LNCaP clone FGC (cell line): ENCODE measurements around the gene S100P.
"Not testable (repeated sequence)": the region's sequence is repeated elsewhere in the genome, so short reads cannot be mapped to it uniquely, and the experiment has no call there.

Experiments
- DNase-seq: peaks from one replicate; pipeline ENCODE4 v3.0.0-alpha.2; 2011; ENCODE audit warnings: low read depth
- H3K4me3 ChIP-seq: 2 replicates; pipeline ENCODE4 v1.5.1; 2011; ENCODE audit warnings: mild to moderate bottlenecking, low read depth, low read length, control low read depth
- TF ChIP-seq, protein P1 (sequence below): IDR thresholded peaks from 2 replicates; pipeline ENCODE4 v1.5.1; 2012; ENCODE audit warnings: mild to moderate bottlenecking; ENCODE audit not compliant: control insufficient read depth, insufficient read depth; ENCODE audit errors: extremely low read depth

S100P gene

DNA sequence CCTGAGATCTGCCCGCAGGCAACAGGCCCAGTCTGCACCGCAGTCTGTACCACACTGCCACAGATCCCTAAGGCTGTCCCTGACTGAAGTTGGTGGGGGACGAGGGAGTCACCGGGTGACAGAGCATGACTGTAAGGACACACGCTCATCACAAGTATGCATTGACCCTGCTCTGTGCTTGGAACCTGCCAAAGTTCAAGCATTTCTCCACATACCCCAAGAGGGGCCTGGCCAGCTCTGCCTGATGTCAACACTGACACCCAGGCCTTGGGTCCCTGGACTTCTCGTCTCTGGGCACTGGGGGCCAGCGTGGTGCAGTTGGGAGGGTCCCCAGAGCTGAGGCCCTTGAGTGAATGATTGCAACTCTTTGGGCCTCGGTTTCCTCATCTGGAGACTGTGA is 30.2 kb downstream of the S100P start:
- TF ChIP-seq, protein P1, sequence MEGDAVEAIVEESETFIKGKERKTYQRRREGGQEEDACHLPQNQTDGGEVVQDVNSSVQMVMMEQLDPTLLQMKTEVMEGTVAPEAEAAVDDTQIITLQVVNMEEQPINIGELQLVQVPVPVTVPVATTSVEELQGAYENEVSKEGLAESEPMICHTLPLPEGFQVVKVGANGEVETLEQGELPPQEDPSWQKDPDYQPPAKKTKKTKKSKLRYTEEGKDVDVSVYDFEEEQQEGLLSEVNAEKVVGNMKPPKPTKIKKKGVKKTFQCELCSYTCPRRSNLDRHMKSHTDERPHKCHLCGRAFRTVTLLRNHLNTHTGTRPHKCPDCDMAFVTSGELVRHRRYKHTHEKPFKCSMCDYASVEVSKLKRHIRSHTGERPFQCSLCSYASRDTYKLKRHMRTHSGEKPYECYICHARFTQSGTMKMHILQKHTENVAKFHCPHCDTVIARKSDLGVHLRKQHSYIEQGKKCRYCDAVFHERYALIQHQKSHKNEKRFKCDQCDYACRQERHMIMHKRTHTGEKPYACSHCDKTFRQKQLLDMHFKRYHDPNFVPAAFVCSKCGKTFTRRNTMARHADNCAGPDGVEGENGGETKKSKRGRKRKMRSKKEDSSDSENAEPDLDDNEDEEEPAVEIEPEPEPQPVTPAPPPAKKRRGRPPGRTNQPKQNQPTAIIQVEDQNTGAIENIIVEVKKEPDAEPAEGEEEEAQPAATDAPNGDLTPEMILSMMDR: no peak
- no peak for DNase-seq
- no peak overlapping the region for H3K4me3 ChIP-seq

DNA sequence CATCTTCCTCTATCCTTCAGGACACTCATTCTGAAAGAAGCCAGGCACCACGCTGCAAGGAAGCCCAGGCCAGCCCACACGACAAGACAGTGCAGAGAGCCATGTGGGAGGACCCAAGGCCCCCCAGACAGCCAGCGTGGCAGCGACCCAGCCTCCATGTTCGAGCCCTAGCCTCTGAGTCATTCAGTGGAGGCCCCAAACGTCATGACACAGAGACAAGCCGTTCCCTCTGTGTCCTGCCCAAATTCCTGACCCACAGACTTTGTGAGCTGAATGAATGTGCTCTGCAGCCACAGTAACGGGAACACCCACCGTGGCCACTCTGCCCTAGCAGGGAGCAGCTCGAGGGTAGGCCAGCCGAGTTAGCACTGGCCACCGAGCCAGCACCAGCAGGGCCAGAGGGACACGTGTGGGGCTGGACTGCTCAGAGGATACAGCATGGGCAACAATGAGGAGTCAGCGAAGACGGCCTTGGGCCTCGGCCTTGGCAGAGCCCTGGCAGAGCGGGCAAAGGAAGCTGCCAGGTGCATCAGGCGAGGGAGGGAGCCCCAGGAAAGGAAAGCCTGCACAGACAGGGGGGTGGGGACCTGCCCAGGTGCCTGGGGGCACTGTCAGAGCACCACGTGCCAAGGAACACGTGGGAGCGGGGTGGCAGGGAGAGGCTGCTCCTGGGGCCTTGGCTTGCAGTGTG is 30.9 kb downstream of the S100P start:
- no peak overlapping the region for H3K4me3 ChIP-seq
- no peak for DNase-seq
- TF ChIP-seq, protein P1: no peak

DNA sequence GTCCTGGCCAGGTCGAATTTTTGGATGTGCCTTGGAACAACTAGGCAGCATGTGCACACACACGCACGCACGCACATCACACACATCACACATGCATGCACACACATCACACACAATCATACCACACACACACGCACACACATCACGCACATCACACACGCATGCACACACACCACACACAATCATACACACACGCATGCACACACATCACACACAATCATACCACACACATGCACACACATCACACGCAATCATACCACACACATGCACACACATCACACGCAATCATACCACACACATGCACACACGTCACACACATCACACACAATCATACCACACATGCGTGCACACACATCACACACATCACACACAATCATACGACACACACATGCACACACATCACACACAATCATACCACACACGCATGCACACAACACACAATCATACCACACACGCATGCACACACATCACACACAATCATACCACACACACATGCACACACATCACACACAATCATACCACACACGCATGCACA is 31.8 kb downstream of the S100P start:
- not testable (repeated sequence) for DNase-seq, H3K4me3 ChIP-seq

DNA sequence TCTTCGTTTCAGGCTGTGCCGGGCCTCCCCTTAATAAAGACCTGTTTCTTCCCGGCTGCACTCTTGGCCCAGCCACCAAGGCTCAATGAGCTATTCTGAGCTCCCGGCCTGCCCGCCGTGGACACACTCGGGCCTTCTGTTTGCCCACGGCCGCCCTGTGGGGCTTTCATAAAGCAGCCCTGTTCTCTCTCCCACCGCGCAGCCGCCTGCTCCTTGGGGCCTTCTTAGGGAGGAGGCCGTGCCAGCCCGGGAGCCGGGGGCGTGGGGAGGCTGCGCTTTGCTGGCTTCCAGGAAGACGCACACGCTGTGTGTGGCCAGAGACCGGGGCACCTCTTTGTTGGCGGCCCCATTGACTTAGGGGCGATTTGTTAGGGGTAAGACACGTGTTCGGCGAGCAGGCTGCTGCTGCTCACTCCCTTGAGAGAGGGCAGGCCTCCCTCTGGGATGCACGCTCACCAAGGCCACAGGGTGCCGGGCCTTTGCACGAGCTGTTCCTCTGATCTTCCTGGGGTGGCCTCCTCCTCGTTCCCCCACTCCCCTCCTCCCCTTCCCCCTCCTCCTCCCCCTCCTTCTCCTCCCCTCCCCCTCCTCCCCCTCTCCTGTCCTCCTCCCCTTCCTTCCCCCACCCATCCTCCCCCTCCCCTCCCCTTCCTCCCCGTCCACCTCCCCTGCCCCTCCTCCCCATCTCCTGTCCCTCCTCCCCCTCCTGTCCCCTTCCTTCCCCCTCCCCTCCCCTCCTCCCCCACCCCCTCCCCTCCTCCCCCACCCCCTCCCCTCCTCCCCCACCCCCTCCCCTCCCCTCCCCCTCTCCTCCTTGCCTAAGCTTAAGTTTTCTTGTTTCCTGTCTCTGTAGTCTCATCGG is 33.6 kb downstream of the S100P start:
- TF ChIP-seq, protein P1: no peak
- no peak for DNase-seq
- H3K4me3 ChIP-seq: no peak overlapping the region

DNA sequence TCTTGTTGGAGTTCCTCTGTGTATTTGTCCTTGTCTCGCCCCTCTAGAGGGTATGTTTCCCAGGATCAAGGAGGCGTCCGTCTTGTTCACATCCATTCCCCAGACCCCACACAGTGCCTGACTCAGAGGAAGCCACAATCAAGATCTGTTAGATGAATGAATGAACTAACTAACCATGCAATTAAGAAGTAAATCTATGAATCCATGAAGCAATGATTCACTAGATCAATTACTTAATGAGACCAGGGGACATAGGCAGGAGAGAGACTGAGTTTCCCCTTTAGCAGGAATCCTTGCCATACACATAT is 34.2 kb downstream of the S100P start:
- no peak for DNase-seq
- TF ChIP-seq, protein P1: no peak
- H3K4me3 ChIP-seq: no peak overlapping the region

DNA sequence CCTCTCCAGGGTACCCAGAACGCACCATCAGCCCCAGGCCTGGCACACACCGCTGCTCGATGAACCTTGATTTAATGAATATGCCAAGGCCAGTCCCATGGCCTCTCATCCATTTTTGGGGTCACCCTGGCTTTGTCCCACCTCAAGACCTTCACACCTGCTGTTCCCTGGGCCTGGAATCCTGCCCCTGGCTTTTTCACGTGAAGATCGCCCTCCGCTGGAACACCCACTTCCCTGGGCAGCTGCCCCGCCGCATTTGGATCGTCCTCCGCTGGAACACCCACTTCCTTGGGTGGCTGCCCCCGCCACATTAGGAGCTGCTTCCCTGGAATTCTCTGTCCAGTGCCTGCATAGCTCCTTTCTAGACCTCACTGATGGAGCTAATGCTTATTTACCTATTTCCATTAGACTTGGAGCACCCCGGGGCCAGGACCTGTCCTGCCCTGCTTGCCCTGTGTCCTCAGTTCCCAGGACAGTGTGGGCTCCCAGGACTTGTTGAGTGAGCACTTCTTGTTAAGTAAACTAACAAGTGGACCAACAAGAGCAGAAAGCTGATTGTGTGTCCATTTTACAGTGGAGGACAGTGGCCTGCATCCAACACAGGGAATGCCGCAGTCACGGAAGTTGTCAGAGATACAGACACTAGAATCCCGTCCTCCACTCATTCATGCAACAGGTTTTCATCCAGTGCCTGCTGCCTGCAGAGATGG is 34.8 kb downstream of the S100P start:
- H3K4me3 ChIP-seq: no peak overlapping the region
- no peak for DNase-seq
- TF ChIP-seq, protein P1: no peak
